Activated CD4-positive, alpha-beta T cell treated with anti-CD3 and anti-CD28 coated beads, Interleukin-10, Interleukin-2, amounts not matched to agents 100 ng/mL and 50 ng/mL, durations not matched to agents 16 hours and 8 hours (primary cell): ENCODE measurements around the gene OR4D2.

Experiments
- DNase-seq: peaks from one replicate; pipeline ENCODE4 v3.0.0-alpha.2; 2020

OR4D2 gene

GRCh38 chr17:58176200-58176599, 9.4 kb downstream of the OR4D2 start:
- no peak for DNase-seq

GRCh38 chr17:58181796-58182195, 15.0 kb downstream of the OR4D2 start:
- DNase-seq = no peak

GRCh38 chr17:58183514-58183913, 16.7 kb downstream of the OR4D2 start:
- no peak for DNase-seq

GRCh38 chr17:58184308-58184985, 17.7 kb downstream of the OR4D2 start:
- DNase-seq = no peak

GRCh38 chr17:58184986-58185761, 18.4 kb downstream of the OR4D2 start:
- DNase-seq = no peak

GRCh38 chr17:58186591-58186990, 19.8 kb downstream of the OR4D2 start:
- no peak for DNase-seq

- no peak for DNase-seq
These were observed 20.3 kb downstream of the OR4D2 start for GRCh38 chr17:58187063-58187462.

GRCh38 chr17:58187675-58188074, 20.9 kb downstream of the OR4D2 start:
- DNase-seq = no peak

GRCh38 chr17:58189436-58190146, 22.8 kb downstream of the OR4D2 start:
- no peak for DNase-seq

GRCh38 chr17:58191241-58191896, 24.6 kb downstream of the OR4D2 start:
- no peak for DNase-seq

- DNase-seq = no peak
These were observed 25.8 kb downstream of the OR4D2 start, which contains the start of gene EPX for GRCh38 chr17:58192612-58193011. Gene EPX, plus strand, starts transcription at chr17:58192726. Its CDS starts 121 bp downstream, at chr17:58192847.

GRCh38 chr17:58193641-58194255, 27.0 kb downstream of the OR4D2 start:
- no peak for DNase-seq

GRCh38 chr17:58195518-58196123, 28.8 kb downstream of the OR4D2 start:
- DNase-seq = no peak

- DNase-seq = no peak
These were observed 29.8 kb downstream of the OR4D2 start for GRCh38 chr17:58196610-58197009.

GRCh38 chr17:58200024-58200633, 33.3 kb downstream of the OR4D2 start:
- DNase-seq = peak; percentile 69

- no peak for DNase-seq
These were observed 36.1 kb downstream of the OR4D2 start for GRCh38 chr17:58202859-58203258.

- DNase-seq = no peak
These were observed 38.0 kb downstream of the OR4D2 start for GRCh38 chr17:58204796-58205195.

GRCh38 chr17:58205936-58206335, 39.2 kb downstream of the OR4D2 start:
- DNase-seq = no peak

- DNase-seq = no peak
These were observed 40.7 kb downstream of the OR4D2 start for GRCh38 chr17:58207451-58207850.

GRCh38 chr17:58208344-58208743, 41.6 kb downstream of the OR4D2 start:
- DNase-seq = no peak

- DNase-seq = no peak
These were observed 44.1 kb downstream of the OR4D2 start for GRCh38 chr17:58210922-58211321.

- peak; percentile 19 for DNase-seq
These were observed 48.9 kb downstream of the OR4D2 start for GRCh38 chr17:58215685-58216084.
